SIG-M5 treated with dmso at 0.1 percent for 504 hours (cell line): ENCODE measurements around the gene EFNB2.

Experiments
- DNase-seq: peaks from one replicate; lab custom pipeline; 2025; ENCODE audit not compliant: unreplicated experiment; lab: John Stamatoyannopoulos, UW

The EFNB2 gene

DNA sequence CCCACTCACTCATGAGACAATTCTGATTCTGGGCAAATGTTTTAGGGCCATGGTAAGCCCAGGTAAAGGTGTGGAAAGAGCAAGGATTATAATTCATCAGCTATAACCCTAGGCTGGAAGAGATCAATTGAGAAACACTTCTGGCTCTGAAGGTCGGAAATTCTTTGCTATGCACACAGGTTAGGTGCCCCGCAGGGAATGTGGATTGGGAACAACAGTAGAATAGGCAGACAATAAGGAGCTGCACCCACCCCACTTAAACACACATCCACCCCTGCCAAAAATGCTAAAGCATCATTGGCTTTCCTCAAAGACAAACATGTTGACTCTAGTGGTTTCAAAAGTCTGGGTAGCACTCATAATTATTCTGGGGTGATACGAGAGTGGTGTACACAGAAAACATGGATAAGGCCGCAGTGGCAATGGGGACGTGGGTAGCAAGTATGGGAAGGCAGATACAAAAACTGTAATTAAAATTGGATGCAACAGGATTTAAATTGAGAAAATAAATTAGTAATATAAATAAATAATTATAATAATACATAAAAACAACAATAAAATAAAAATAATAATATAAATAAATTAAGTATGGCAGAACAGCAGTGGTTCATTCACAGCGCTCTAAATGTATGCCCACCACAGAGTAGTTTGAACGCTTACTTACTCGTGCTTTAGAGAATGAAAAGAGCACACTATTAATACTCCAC, 8.6 kb downstream of the EFNB2 start:
- no peak for DNase-seq

DNA sequence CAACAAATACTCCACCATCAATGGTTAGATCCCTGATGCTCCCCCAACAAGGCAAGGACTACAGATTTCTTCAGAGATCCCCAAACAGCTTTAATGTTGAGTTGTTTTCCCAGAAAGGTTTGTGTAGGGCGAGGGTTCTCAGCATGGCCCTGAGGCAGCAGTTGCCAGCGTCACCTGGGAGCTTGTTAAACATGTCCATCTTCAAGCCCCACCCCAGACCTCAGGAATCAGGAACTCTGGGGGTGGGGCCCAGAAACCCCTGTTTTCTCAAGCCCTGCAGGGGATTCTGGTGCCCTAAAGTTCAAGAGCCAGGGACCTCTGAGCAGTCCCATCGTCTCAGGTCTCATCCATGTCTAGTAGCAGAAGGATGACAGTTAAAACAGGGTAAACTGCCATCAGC, 9.6 kb downstream of the EFNB2 start:
- DNase-seq: no peak

DNA sequence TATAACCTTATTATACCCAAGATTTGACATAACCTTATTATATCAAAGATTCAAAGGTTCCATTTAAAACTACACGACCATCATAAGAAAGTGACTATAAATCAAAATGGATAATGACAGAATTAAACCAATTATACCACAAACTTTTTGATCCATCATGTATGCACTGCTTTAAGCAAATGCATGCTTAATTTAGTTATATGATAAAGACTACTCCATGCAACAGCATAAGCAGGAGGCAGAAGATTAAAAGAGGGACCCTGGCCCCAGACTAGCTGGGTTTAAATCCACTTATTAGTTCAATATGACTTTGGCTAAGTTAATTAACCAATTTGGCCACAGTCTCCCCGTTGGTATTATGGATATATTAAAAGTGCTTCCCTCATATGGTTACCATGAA, 11.4 kb downstream of the EFNB2 start:
- DNase-seq: no peak

DNA sequence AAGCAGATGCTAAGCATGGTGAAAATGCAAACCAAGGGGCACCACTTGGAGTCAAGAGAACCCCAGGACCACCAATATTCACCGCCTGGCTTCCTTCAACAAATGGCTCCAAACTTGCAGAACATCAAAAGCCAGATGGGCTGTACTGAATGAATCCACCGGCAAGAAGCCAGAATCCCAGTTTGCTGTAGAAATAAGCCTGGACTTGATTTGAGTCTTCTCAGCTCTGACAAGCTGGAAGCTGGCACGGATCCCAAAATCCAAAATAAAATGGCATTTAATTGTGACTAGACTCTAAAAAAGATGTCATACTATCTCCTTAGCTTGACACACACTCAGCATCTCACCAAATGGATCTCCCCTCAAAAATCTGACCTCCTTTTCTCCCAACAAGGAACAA, 11.9 kb downstream of the EFNB2 start:
- DNase-seq: no peak

DNA sequence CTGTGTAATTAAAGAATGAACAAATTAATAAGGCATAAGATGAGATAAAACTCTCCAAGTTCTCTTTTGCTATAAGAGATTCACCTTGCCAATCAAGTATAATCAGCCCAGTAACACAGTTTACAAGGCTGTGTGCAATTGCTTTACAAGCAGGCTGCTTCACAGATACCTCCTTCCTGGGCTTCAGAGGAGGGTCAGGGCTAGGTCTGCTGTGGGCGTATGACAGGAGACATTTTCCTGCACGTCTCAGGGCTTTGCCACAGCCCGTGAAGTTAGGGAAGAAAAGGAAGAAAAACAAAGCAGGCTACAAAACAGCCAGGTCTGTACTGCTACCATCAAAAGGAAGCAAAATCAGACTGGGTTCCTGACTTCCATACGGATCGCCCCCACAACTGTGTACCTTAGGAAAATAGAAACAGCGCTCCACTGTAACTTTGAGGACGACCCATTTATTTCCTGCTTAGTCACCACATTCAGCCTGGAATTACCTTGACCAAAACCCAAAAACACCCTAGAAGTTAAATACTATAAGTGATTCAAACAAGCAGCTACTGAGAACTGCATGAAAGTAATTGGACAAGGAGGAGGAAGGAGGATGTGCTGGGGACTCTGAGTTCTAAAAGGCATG, 12.4 kb downstream of the EFNB2 start:
- DNase-seq: no peak

DNA sequence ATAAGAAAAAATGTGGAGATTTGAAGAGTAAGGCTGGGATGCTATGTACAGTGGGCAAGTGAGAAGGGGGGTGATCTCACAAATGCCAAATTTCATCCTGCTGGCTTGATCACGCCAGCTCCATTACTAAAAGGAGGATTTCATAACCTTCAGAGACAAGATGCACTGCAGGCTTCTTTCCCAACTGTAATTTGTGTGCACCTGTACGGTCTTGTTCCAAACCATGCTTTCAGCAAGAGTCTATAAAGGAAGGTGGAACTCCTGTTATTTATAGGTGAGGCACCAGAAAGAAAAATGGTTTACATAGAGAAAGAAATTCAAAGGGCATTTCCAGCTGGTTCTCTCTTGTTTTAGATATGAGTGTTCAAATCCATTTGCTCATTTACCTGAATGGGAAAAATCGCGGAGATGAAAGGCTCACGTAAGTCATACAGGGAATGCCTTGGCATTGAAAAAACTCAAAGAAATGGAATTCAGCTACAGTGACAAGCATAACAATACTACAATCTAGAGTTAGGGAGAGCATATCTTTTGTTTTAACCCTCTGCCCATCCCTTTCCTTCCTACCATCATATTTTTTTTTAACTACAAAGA, 13.3 kb downstream of the EFNB2 start:
- DNase-seq: no peak

DNA sequence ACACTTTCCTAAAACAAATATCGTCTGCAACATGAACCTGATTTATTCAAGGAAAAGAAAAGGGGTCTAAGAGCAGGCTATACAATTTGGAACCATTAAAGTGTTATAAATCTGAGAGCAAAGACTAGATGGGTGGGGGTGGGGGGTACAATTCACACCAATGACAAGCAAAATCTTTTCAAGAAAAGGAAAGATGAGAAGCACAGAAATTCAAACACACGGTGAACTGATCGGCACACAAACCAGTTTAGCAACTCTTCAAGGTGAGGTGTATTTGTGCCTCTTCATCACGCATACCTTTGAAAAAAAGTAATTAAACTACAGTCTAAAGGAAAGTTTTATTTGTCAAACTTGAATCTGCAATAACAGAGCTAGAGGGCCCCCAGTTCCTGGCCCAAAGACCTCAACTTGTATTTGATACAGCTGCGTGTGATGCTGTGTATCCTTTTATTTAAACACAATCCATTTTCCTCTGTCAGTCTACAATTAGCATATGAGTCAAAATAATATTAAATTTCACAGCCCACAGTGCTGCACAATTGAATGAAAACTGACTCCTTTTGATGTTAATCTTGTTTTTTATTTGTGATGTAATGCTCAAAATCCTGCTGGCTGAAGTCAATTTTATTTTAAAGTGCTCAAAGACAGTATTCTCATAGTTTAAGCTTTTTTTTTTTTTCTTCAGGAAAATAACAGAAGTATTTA, 14.2 kb downstream of the EFNB2 start:
- DNase-seq: peak; percentile 21

DNA sequence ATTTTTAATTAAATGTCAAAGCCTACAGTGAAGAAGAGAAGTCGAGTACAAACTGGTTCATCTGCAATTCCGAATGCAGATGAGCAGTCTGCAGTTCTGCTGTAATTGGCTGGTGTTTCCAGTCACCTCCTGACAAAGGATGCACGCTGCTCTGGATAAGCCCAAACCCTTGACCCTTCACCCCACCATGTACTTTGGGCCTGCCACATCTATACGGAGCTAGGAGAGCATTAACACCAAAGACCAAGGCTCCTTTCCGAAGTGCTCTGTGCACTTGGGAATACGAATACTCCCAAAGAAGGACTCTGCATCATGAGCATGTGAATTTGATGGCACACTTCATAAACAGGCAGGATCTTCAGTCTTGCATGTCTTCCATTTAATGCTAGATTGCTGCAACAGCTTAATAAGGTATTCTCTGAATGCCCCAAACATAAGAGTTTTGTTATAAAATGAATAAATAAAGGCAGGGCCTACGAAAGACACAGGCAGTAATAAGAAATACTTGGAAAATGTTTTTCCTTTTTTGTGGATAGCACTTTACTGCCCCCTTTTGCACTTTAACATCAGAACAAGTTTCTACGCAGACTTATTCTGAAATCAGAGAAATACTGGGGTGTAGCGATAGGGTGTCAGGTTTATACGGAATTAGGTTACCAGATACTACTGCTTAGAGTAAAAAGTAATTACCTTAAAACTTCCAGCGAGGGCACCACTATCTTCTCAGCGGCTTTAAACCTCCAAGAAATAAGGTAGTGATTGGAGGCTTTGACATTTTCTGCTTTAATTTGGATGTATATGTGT, 15.0 kb downstream of the EFNB2 start:
- DNase-seq: no peak

DNA sequence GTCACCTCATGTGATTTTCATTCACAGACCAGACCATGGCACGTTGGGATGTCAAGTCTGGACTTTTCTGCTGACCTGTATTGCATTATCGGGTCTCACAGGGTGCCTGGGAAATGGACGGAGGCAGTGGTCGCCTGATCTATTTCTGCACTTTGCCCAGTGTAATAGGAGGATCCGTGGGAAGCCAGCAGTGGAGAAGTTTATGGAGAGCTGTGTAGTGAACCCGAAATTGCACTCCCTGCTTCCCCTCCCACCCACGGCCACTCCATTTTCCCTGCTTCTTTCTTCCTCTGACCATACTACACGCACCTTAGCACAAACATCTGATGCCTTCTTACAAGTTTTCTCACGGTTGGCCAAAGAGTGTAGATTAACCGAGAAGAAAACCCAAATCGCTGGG, 16.9 kb downstream of the EFNB2 start:
- DNase-seq: no peak

DNA sequence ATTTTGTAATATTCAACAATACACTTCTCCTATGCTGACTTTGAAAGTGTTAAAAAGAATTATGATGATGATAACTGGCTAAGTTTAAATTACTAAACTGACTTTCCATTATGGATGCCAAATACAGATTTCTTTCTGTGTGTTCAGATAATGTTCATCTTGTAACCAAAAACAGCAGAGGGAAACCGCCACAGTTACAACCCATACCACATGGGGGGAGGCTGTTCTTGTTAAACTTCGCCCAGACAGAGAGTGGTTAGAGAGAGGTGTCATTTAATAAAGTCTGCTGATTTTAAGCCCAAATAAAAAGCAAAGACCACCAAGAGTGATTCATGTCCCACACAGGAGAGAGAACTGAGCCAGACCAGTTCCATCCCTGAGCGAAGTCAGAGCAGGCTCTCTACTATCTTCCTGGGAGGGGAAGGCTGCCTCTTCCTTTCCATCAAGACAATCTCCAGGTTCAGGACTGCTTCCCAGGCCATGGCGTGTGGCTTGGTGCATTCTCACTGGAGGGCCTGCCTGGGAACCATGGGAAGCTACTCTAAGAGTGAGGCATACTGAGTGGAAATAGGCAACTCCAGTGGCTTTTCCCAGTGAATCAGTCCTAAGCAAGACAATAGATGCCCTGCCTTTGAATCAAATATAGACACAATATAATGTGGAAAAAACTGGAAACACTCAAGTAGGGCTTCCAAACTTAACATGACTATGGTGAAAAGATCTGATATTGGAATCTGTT, 18.2 kb downstream of the EFNB2 start:
- DNase-seq: no peak

DNA sequence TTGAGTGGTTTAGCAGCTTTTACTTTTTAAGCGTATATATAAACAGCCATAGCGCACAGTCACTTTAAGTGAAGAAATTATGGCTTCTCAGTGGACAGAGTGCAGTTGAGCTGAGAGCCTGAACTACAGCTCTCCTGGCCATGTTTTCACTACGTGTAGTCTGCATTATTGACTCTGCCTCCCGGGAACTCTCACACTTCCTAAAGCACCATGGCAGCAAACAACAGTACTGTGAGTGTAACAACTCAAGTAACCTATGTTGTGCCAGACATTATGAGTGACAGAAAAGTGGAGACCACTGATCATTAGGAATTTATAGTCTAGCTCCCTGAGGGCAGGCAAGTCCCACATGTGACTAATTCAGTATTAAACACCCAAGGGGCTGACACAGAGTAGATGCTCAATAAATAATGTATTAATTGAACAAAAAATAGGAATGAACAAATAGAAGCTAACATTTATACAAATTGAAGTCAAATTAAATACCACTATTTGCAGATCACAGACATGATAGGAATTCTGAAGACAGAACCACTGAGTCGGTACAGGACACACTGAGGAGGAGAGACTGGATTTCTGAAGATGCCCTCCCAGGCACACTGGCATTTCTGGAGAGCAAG, 19.7 kb downstream of the EFNB2 start:
- no peak for DNase-seq

DNA sequence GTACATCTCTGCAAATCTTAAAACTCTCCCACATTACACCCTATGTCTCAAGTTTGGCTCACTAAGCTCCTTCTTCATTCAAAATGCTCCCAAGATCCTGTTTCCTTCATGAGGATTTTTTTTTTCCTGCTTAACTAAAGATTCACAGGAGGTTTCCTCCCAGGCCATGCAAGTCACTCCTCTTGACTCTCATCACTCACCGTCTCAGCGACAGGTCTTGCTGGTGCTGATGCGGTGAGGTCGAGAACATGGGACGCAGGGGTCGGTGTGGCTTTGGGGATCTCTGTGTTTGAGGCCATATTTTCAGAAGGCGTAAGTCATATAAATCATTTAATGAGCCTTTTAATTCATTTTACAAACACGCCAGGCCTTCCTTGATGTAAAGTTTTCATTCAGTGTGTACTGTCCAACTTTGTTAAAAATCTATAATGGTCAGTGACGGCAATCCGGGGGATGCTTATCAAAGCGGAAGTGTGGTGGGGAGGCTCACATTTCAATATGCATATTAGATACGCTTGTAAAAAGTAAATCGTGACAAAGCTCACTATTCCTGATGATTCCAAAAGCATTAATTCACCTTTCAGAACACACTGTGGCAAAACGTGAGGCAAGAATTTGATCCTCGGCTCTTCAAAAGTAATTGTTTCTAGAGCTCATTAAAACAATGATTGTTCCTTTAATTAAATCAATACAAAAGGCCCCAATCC, 20.4 kb downstream of the EFNB2 start:
- DNase-seq: no peak

DNA sequence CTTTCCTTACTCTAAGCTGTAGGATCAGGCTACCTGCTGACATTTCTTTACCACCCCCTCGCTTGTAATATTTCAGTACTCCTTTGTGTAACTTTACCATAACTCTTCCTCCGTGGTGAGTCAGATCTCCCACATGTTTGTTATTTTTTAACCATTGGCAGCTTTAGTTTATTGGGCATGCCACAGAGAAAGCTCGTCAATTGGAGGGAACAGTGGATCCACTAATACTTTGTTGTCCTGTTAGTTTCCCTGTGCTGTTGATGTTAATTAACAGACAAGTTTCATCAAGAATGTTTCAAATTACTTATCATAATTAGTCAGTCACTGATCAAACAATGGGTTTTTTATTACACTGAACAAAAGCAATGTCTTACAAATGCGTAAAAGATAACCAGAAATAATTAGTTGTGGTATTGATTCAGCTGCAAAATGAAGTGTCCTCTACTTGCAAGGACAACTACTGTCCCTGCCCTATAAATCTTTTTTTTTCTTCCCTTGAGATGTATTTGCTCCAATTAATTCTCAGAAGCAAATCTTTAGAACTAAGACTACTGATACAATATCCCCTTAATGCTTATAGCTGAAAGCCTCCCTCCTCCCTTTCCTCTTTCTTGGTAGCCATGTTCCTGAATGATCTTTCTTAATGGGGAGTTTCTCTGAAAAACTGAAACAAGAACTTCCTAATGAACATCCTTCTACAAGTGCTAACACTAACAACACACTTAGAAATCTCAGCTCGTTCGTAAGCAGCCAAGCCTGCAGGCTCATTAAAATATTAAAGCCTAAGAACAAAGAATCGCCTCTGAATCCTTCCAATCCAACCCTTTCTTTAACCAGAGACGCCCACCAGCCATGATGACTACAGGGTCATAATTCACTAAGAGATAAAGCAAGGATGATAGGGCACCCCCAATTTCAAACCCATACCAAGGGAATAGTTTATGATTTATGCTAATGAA, 22.2 kb downstream of the EFNB2 start:
- DNase-seq: no peak

DNA sequence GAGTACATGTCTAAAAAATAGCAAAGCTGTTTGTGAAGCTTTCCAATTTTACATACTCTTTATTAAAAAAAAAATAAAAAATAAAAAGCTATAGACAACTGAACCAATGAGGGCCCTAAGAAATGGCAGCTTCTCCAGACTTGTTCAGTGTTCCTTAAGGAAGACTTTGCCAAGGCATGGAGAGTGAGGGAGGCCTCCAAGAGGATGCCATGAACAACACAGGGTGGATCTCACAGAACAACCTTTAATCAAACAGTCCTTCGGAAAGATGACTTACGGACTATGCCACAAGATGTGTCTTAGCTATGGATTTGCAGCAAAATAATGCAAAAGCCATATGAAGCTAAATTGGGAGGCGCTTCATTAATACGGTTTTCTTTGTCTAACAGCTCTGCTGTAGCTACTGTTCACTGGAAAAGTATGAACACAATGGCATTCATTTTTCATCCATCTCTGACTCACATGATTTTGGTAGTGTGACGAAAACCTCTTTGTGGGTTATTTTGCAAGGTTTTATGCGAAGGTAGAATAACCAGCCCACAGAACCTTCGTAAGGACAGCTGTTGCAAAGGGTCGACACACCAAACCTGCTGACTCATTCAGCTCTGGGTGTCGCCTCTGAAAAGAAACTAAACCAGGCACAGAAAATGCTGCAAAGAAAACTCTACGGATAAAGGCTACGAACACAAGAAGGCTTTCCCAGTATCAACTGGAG, 27.7 kb downstream of the EFNB2 start:
- DNase-seq: peak; percentile 88

DNA sequence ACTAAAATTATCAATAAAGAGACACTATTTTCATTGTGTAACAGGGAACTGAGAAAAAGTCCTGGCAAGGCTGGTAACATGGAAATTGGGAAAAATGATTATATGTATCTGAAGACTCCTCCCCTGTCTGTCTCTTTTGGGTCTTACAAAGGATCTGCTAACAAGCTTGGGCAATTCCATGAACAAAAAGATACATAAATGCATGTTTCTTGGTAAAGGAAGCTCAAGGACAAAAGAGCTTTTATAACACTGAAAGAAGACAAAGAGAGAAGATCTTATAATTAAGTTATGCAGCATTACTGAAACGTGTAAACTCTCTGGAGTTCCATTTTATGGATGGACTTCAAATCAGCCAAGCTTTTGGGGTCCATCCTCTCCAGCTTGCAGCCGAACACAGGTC, 29.2 kb downstream of the EFNB2 start:
- no peak for DNase-seq

DNA sequence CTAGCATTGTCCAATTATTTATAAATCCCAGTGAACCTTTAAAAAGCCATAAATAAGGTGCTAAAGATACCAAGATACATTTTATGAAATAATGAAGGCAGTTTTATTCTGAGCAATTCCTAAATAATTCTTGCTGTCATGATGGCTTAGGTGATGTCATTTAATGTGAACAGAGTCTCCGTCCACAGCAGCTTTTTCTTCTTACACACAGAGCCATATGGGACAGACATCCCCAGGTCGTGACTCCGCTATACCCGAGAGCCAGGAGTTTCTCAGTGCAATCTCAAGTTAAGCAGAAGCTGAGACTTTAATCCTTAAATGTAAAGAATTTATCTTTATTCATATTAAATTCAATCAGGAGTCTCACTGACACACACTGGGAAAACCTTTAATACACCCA, 29.7 kb downstream of the EFNB2 start:
- DNase-seq: no peak

DNA sequence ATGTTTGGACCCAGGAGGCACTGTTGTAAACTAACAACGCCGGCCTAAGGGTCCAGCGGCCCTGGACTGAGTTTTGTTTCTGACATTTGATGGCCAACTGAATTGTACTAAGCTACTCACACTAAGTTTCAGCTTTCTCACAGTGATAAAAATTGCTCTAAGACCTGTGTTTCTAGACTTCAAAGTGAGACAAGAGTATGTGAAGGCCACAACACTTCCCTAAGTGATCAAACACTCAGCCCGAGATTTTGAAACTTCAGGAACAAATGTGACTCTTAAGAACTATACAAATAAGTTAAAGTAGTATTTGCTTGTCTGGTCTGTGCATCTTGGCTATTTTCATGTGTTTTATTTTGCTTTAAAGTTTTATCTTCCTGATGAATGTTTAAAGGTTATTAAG, 30.2 kb downstream of the EFNB2 start:
- DNase-seq: no peak
